ENCODE data around the gene ING5.

Gene ING5

GRCh38 chr2:241777170-241777685 is 75.4 kb downstream of the ING5 start:
- no peaks in the 10 kb centered on the region for H3K4me1 ChIP-seq (ENCODE audit: control insufficient read depth, insufficient read depth, low read length)
- no peak overlapping the region for H3K4me3 ChIP-seq (ENCODE audit: low read depth, low read length)
- no peaks in the 10 kb centered on the region for H3K27me3 ChIP-seq (ENCODE audit: control insufficient read depth, insufficient read depth, low read length)
- no peak overlapping the region for H3K9ac ChIP-seq (ENCODE audit: low read depth, low read length)
- H3K36me3 ChIP-seq (ENCODE audit: control insufficient read depth, insufficient read depth, low read length), result no peaks in the 10 kb centered on the region
- H3K9me3 ChIP-seq (ENCODE audit: control insufficient read depth, insufficient read depth, low read length), result no peaks in the 10 kb centered on the region

- Histone ChIP-seq H3K9ac (ENCODE audit: low read depth, low read length) (no peak overlapping the region), H3K4me1 (ENCODE audit: control insufficient read depth, insufficient read depth, low read length) (no peaks in the 10 kb centered on the region), H3K27me3 (ENCODE audit: control insufficient read depth, insufficient read depth, low read length) (no peaks in the 10 kb centered on the region), H3K36me3 (ENCODE audit: control insufficient read depth, insufficient read depth, low read length) (no peaks in the 10 kb centered on the region), H3K4me3 (ENCODE audit: low read depth, low read length) (no peak overlapping the region), H3K9me3 (ENCODE audit: control insufficient read depth, insufficient read depth, low read length) (peaks cover 2% of the 10 kb centered on the region)
Measured at GRCh38 chr2:241777686-241778627, 76.1 kb downstream of the ING5 start.

All from iPS-15b (cell line).